ENCODE results near the gene FYCO1.

The FYCO1 gene

DNA sequence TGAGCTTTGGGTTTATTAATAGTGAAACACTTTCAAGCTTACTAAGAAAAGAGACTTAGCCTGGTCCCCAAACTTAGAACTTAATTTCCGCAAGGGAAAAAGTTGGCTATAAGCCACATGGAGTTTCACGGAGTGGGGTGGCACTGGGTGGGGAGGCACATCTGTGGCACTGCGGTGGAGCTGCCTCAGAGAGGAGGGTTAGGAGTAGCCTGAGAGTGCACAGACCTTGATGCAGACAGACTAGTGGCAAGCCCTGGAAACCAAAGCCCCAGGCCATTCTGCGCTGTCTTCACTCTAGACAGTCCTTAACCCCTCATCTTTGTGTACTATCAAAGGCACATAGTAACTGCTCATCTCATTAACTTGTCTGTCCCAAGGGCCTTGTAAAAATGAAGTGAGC lies 30.4 kb downstream of the FYCO1 start:
- FAIRE-seq, result no peak
- DNase-seq (ENCODE audit: low spot score), result no peak

DNA sequence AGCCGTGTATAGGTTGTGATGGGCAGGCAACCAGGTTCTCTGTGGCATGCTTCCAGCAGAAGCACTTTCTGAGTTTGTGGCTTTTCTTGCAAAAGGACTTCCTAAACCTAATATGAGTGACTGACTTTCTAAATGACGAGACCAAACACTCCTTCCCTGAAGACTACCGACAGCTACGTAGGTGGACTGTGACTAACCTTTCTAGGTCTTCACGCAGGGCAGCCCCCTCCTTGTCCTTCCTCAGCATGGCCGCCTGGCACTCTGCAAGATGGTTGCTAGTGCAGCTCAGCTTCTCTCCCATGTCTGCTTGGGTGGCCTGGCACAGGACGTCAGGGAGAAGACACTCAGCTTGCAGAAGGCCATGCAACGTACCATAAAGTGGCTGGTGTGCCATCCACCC lies 31.5 kb downstream of the FYCO1 start:
- DNase-seq (ENCODE audit: low spot score), result no peak
- no peak for FAIRE-seq

DNA sequence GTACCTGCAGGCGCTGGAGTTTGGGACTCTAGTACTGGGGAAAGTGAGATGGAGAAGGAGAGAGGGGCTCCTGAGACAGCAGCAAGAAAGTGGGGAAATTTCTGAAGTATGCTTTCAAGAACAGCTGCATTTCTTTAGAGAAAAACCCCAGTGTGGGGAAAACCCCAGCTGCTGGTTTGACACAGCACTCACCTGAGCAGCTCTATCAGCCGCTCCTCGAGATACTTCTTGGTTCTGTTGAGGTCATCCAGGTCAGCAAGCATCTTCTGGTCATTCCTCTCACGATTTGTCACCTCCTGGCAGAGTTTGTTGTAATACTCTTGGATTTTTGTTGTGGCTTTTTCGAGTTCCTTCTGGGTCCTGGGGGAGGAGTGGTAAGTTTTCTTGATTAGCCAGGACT lies 33.6 kb downstream of the FYCO1 start:
- DNase-seq (ENCODE audit: low spot score) (no peak), FAIRE-seq (no peak)

DNA sequence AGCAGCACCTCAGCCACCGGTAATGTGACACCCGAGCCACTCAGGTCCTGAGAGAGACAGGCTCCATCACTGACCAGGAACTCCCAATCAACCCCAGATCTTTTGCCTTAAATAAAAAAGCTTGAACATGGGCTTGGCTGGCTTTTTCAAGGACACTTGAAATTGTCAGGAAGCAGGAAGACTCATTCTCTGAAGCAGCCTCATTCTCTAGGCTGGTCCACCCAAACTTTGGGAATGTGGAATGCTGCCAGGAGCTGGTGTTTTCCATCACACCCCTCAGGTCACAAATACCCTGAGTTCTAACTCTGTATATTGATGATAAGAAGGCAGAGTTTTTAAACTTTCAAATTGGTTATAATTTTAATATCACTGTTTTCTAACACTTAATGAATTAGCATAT lies 35.3 kb downstream of the FYCO1 start:
- DNase-seq (ENCODE audit: low spot score) (no peak), FAIRE-seq (no peak)

DNA sequence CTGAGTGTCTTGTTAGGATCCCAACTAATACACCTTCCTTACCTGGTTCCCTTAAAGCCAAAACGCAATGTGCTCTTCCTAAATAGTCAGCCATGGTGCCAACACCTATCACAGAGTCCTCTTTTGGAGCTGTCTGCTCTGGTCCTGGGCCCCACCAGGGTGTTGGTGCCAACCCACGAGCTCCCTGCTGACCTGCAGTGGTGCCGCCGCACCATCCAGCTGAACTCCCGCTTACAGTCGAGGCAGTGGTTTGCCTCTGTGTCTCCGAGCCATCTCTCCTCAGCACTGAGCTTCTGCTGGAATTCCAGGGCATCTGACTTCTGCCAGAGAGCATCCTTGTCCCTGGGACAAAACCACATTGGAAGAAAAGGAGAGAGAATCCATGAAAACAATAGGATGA lies 36.4 kb downstream of the FYCO1 start:
- DNase-seq (ENCODE audit: low spot score) (no peak), FAIRE-seq (no peak)

DNA sequence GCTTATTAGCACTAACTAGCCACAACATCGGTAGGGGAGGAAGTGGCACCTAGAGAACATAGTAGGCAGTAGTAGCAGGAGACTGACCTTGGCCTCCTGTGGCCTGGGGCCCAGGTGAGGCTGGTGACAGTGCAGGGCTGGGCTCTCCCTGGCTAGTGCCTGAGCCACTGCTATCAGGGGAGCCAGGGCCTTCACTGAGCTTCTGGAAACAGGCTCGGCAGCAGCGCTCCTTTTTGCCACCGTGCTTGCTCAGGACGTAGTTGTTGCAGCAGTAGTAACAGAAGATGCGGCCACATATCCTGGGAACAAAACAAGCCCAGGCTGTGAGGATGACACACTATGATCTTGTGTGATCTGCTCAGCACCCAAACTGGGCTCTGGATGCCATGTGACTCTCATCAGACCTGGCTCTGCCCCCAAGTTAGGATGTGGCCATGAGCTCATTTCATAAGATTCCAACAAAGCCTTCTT lies 37.3 kb downstream of the FYCO1 start:
- FAIRE-seq (no peak), DNase-seq (ENCODE audit: low spot score) (no peak)

DNA sequence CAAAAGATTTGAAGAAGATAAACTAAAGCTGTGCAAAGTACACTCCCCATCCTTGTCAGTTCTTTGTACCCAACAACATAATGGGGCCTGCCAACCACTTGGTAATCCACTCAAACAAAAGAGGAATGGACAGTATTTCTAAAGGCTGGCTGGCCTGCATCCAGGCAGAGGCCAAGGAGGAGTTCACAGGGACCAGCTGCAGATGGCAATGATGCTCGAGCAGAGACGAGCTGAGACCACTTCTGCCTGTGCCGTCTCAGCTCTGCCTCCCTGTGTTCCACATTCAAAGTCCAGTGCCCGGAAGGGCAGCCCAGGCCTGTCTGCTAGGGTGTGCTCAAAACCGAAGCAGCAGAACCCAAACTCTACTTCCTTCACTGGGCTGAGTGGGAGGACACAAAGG lies 38.0 kb downstream of the FYCO1 start:
- DNase-seq (ENCODE audit: low spot score), result no peak
- no peak for FAIRE-seq

DNA sequence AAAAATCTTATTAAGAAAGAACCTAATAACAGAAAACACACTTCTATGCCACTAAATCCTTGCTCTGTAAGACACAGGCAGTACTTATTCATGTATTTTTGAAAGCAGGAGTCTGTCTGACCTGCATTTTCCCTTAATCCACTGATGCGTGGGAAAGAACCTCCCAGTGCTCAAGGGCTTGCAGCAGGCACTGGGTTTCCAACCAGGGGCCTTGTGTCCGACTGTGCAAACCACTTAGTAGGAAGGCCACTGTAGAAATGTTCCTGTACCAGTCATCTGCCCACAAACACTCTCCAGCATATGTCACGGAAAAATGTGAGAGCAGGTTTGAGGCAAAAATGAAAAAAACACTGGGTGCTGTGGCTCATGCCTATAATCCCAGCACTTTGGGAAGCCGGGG lies 39.9 kb downstream of the FYCO1 start:
- DNase-seq (ENCODE audit: low spot score) (no peak), FAIRE-seq (no peak)

DNA sequence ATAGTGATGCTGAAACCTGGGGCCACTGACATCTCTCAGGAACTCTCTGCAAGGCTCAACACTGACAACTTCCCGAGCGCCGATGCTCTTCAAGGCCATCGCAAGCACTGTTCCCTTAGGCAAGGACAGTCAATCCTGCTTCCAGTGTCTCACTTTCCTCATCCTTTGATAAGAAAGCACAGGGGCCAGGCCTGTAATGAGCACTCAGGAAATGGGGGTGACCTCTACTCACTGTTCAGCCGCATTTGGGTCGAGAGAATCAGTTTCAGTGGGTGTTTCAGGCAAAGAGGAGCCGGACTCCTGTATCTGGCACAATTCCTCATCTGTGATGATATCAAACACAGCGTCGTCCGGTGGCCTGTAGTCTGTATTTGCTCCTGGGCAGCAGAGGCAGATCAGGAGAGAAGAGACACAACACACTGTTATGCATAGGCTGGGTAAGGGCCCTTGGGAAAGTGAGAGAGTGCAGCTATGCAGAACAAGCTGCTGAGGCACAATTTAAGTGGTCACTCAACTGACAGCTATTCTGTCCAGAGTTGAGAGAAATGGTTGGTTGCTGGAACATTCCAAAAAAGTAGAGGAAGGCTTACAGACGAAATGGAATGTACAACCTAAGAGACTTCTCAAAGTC lies 40.5 kb downstream of the FYCO1 start:
- DNase-seq (ENCODE audit: low spot score) (no peak), FAIRE-seq (no peak)

DNA sequence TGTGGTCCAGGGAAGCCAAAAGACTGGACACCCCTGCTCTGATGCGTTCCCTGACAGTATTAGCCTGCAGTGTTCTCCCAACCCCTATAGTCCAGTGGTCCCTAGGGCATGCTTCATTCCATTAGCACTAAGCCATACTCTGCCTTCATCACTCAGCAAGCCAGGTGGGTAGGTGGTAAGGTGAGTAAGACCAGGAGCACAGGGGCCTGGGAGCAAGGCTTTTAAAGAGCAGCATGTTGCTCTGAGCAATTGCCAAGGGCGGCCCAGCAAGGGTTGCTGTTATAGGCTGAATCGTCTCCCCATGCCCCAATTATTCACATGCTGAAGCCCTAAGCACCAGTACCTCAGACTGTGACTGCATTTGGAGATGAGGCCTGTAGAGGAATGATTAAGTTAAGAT lies 41.3 kb downstream of the FYCO1 start:
- FAIRE-seq, result no peak

DNA sequence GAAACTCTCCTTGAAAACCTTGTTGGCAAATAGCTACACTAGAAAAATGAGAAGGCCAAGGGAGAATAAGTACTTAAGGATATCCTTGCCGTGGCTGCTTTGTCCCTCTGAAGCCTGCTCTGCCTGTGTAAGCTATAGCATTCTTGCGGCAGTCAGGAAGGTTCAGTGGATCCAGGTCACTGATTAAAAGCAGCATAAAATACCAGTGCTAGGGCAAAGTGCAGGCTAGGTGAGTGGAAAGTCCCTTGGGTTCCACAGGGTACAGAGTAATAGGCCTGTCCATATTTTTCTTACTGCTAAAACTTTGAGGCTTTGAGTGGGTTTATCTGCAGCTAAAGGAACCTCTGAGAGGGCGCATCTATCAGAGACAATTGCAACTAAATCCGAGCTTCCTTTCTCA lies 42.1 kb downstream of the FYCO1 start:
- DNase-seq (ENCODE audit: low spot score) (no peak), FAIRE-seq (no peak)

More for the DNA sequence above, 41.3 kb downstream of the FYCO1 start:
- no peak for DNase-seq (ENCODE audit: low spot score)

DNA sequence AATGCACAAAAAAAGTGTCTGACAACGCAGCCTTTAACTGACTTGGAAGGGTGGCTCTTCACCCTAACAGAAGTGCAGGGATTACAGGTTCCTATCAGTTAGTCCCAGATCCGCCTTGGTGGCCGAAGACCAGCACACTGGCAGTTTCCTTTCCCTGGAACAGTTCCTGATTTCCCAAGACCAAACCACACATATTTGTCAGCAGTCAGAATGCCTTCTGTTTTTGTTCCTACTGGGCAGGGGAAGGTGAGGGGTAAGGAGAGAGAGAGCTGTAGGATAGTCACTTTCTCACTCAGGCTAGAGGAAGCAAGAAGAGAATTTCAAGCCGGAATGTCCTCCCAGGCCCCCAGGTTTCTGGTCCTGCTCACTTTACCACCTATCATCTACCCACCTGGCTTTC lies 43.2 kb downstream of the FYCO1 start:
- no peak for FAIRE-seq

DNA sequence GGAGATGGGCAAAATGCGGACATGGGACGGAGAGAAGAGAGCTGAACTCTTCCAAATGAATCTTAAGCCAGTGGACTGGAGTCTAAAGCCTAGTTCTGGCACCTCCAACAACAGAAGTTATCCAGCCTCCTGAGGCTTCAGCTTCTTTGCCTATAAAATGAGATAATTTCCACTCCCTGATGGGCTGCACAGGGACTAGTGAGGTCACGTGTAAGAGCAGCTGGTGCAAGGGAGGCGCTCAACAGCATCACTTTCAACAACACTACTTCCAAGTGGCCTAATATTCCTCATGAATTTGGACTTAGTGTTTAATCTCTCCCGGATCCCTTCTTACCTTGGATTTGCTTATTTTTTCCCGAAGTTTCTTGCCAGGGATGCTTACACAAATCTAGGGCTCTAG lies 43.7 kb downstream of the FYCO1 start:
- no peak for FAIRE-seq
- no peak for DNase-seq (ENCODE audit: low spot score)

More for the DNA sequence above, 43.2 kb downstream of the FYCO1 start:
- DNase-seq (ENCODE audit: low spot score), result no peak

DNA sequence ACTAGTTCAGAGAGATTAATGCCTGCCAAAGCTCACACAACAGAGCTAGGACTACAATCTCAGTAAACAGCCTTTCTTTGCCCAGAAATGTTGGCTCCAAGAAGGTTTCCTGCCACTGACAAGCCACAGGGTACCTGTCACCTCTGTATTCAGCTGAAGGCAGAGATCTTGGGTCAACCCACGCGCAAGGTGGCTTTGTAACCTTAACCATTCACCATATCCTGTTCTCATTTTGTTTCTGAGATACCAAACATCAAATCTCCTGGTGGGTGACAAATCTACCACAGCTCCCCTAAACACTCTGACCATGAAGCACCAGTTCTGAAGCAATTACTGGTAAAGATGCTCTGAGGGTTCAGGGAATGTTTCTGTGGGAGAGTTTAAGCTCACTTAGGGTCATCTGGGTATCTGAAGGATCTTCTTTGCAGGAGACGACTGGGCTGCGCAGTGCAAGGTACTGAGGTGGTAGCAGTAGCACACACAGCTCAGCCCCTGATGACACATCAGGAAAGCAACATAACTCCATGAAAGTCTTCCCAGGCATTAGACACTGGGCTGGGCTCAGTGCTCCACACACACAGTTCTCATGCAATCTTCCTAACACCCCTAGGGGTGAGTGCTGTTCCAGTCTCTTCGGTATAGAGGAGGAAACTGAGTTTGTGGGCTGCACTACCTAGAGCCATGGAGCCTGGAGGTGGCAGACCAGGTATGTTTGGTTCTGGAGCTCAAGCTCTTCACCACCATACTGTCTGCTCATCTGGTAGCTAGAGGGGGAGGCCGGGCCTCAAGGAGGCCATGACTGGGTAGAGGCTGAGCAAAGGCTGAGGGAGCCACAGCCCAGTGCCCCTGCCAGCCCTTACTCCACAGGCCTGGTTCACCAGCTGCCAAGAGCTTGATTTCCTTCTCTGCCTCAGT lies 44.7 kb downstream of the FYCO1 start:
- DNase-seq (ENCODE audit: low spot score), result no peak
- no peak for FAIRE-seq

DNA sequence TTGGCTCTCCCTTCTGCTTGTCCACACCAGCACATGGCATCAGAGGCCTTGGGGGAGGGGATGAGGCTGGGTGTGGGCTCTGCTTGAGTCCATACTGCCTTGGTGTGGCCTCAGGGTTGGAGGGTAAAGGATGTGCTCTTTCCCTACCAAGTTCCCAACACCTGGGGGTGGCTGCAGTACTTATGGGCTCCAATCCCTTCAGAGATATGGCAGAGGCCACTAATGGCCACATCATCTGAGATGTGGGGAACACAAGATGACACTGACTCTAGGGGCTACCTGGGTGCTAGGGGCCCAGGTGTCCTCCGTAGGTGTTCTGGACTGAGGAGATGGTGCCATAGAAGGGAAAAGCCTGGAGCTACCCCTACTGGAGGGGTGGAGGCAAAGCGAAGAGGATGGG lies 45.5 kb downstream of the FYCO1 start:
- FAIRE-seq, result no peak
- no peak for DNase-seq (ENCODE audit: low spot score)

DNA sequence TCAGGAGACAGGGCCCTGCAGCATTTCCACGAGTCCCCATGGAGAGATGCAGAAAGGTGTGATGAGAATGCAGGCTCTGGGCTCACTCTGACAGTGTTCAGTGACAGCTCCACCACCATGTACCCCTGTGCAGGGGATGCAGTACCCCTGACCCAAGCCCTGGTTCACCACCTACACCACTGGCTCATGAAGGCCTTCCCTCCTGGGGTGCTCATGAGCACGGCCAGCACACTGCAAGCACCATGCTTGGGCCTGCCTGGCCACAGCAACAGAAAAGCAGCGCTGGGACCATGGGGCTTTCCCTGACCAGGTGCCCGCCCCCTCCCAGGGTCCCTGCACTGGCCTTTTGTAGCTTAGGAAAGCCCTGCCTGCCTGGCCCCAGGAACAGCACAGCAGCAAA lies 46.2 kb downstream of the FYCO1 start:
- no peak for DNase-seq (ENCODE audit: low spot score)
- FAIRE-seq, result no peak

DNA sequence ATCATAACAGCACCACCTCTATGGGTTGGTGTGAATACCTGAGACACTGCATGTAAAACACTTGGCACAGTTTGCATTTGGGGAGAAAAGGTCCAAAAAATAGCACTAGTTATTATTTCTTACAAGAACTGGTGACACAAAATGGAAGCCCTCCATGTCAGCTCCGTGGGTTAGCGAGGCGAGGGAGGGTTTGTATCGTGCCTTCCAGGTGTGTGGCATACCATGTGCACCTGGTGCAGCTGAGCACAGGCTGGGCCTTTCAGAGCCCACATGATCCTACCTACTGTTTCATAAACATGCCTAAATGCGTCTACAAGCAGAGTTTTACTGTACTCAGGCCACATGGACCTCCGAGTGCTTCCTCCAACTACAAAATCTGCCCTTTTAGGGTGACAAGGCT lies 46.7 kb downstream of the FYCO1 start:
- no peak for FAIRE-seq
- DNase-seq (ENCODE audit: low spot score), result no peak

DNA sequence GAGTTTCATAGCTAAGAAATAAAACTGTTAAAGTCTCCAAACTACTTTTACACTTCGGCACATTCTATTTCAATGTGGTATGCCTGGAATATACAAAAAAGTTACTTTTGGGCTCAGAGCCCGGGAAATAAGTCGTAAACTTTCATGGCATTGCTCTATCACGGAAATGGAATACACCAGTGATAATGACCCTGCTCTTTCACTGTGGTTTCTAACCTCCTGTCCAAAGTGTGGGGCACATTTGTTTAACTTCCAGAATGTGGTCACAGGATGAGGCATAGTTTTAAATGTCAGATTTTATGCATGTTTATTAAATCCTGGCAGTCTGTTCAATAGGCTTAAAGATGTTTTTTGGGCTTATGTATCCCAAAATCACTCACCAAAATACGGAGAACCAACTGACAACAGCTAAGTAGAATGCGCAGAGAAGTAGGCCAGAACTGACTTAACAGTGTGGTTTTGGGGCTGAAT lies 47.3 kb downstream of the FYCO1 start:
- DNase-seq (ENCODE audit: low spot score), result no peak
- no peak for FAIRE-seq

DNA sequence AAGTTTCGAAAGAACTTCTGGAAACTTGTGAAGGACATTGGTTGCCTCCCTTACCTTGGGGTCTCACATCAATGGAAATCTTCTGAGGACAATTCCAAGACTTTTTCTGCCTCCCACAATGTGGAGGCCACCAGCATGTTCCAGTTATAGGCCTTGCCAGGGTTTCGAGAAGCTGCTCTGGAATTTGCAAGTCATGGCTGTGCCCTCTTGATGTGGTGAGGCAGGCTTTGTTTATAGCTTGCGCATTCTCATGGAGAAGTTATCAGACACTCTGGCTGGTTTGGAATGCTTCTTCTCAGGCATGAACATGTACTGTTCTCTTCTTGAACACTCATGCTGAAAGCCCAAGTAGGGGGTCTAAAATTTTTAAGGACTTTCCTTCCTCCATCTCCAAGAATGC lies 48.3 kb downstream of the FYCO1 start:
- FAIRE-seq, result no peak
- DNase-seq (ENCODE audit: low spot score), result no peak

DNA sequence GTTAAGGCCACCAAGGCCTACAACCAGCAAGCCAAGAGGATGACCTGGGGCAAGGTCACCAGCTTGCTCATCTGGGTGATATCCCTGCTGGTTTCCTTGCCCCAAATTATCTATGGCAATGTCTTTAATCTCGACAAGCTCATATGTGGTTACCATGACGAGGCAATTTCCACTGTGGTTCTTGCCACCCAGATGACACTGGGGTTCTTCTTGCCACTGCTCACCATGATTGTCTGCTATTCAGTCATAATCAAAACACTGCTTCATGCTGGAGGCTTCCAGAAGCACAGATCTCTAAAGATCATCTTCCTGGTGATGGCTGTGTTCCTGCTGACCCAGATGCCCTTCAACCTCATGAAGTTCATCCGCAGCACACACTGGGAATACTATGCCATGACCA lies 48.7 kb downstream of the FYCO1 start:
- no peak for DNase-seq (ENCODE audit: low spot score)
- FAIRE-seq, result no peak

DNA sequence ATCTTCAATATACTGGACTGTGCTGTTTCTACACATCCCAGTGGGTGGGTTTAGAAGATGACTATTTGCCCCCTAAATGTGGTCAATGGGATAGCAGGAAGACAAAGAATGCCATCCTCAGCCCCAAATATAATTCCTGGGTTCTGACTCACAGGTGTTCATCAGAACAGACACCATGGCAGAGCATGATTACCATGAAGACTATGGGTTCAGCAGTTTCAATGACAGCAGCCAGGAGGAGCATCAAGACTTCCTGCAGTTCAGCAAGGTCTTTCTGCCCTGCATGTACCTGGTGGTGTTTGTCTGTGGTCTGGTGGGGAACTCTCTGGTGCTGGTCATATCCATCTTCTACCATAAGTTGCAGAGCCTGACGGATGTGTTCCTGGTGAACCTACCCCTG lies 49.3 kb downstream of the FYCO1 start:
- no peak for FAIRE-seq

DNA sequence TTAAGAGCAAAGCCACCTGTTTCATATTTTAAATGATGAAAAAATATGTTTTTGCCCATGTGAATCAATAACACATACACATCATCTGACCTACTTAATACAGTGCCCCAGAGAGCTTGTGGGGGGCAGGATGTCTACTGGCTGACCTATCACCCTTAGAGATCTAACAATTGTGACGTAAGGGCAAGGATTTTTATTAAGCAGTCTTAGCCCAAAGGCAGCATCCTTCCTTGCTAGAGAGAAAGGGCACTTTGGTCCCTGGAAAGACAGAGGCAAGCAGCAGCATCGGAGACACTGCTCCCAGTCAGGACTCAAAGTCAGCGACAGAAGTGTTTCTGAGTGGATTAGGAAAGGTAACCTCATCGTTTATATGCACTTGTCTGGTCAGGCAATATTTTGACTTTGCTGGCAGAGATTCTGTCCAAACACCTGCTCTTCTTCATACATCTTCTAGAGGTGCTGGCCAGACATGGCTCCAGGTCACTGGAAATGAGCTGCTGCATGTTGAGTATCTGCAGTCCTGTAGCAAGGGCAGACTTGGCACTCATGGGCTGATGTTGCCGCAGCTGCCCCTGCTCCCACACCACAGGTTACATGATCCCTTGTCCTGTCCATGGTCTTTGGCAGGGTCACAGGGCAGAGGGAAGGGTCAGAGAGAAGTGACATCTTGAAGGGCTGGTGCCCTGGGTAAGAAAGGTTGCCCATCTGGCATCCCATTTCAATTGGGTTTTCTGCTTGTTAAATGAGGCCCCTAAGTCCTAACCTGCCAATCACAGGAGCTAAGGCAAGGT lies 50.6 kb downstream of the FYCO1 start:
- DNase-seq (ENCODE audit: low spot score) (no peak), FAIRE-seq (no peak)

More for the DNA sequence above, 49.3 kb downstream of the FYCO1 start:
- no peak for DNase-seq (ENCODE audit: low spot score)
